Hematopoietic multipotent progenitor cell treated with erythropoietin and hydrocortisone succinate and interleukin-3 and kit ligand, for 17 days (in vitro differentiated cells): ENCODE data around the gene PFDN4.

ENCODE experiments used
- DNase-seq: peaks from one replicate; pipeline ENCODE4 v3.0.0-alpha.2; 2015; ENCODE audit warnings: low spot score

PFDN4 gene

GRCh38 chr20:54207743-54208547 lies at the start of gene PFDN4:
PFDN4 (plus strand) TSS chr20:54208087; CDS start chr20:54208101, 14 bp downstream.
- peak; percentile 91 for DNase-seq

GRCh38 chr20:54158226-54158625 lies 49.7 kb upstream of the PFDN4 start:
- DNase-seq, result no peak

GRCh38 chr20:54158856-54159418 lies 49.0 kb upstream of the PFDN4 start:
- no peak for DNase-seq

GRCh38 chr20:54160065-54161007 lies 47.6 kb upstream of the PFDN4 start:
- no peak for DNase-seq

GRCh38 chr20:54161008-54161820 lies 46.7 kb upstream of the PFDN4 start:
- no peak for DNase-seq

- DNase-seq, result no peak
Observed at GRCh38 chr20:54161821-54162149, 46.1 kb upstream of the PFDN4 start.

GRCh38 chr20:54162378-54163009 lies 45.4 kb upstream of the PFDN4 start:
- DNase-seq, result no peak

- no peak for DNase-seq
Observed at GRCh38 chr20:54163402-54163801, 44.5 kb upstream of the PFDN4 start.

- DNase-seq, result no peak
Observed at GRCh38 chr20:54165014-54165413, 42.9 kb upstream of the PFDN4 start.

GRCh38 chr20:54165803-54166202 lies 42.1 kb upstream of the PFDN4 start:
- no peak for DNase-seq

- no peak for DNase-seq
Observed at GRCh38 chr20:54166987-54167662, 40.8 kb upstream of the PFDN4 start.

- DNase-seq, result no peak
Observed at GRCh38 chr20:54167909-54168872, 39.7 kb upstream of the PFDN4 start.

GRCh38 chr20:54168961-54169862 lies 38.7 kb upstream of the PFDN4 start:
- DNase-seq, result no peak

- DNase-seq, result no peak
Observed at GRCh38 chr20:54170026-54170471, 37.8 kb upstream of the PFDN4 start.

GRCh38 chr20:54170963-54171362 lies 36.9 kb upstream of the PFDN4 start:
- no peak for DNase-seq

- no peak for DNase-seq
Observed at GRCh38 chr20:54172532-54172855, 35.4 kb upstream of the PFDN4 start.

GRCh38 chr20:54172856-54173652 lies 34.8 kb upstream of the PFDN4 start:
- no peak for DNase-seq
